K562 (cell line): ENCODE measurements around the gene AKAP6. TPM values are rescaled to one million over a fixed set of nuclear protein-coding genes. Genes with fewer than 3 reads are reported as not detected.

ENCODE experiments used
- ATAC-seq: fragments of 200-7000 bp; cut with Tn5 transposase; 3 replicates; pipeline ENCODE4 v1.9.1; 2020; ENCODE audit warnings: moderate library complexity
- BruUV-seq: library from RNA; stranded (reverse); fragments of 400-500 nt; replicated peaks from 2 replicates; lab custom pipeline; 2021; lab: Mats Ljungman, UMichigan
- CTCF ChIA-PET: fragments of 300-600 bp; formaldehyde crosslinking; extraction: SDS; loops from one replicate; lab custom pipeline; 2021; ENCODE audit warnings: low intra/inter-chr PET ratio; lab: Yijun Ruan, JAX
- POLR2A ChIA-PET: fragments of 300-600, 350-650 bp; sonication (Branson Sonifier 250); formaldehyde crosslinking; extraction: SDS; loops from one replicate; lab custom pipeline; 2021; ENCODE audit warnings: antibody characterized with exemption, inconsistent platforms; lab: Yijun Ruan, JAX
- DNase-seq, 4 experiments: peaks; one replicate each; pipeline versions ENCODE4 v3.0.0 to v3.0.0-alpha.2; 2011 to 2018; ENCODE audit warnings: low spot score in 3 of 4, mixed read lengths in 3 of 4; ENCODE audit errors: extremely low read depth in 1 of 4
- FAIRE-seq: peaks from 2 replicates; lab custom pipeline; 2011; peaks lifted over from hg19 to GRCh38; lab: Jason Lieb, UNC
- H2AFZ ChIP-seq: 2 replicates; pipeline ENCODE4 v1.6.0; 2011; ENCODE audit warnings: low read depth, low read length, control low read depth, inconsistent platforms
- H3K27ac ChIP-seq: fragments of 200-600 bp; 3 replicates; pipeline ENCODE4 v1.8.0; 2011; ENCODE audit warnings: low read depth, mild to moderate bottlenecking, control low read depth, inconsistent platforms, low read length, moderate library complexity, mixed read lengths; ENCODE audit errors: extremely low read depth
- H3K27me3 ChIP-seq, 2 experiments: fragments of 300-600 bp in 1 of 2; 2 replicates in 1 of 2; 3 replicates in 1 of 2; pipeline versions ENCODE4 v1.6.0 to v1.8.0; 2011; ENCODE audit warnings: inconsistent platforms in 2 of 2, low read length in 2 of 2, mild to moderate bottlenecking in 1 of 2, mixed read lengths in 1 of 2, moderate library complexity in 1 of 2; ENCODE audit not compliant: control insufficient read depth in 2 of 2, insufficient read depth in 2 of 2
- H3K36me3 ChIP-seq: fragments of 300-600 bp; 3 replicates; pipeline ENCODE4 v1.8.0; 2011; ENCODE audit warnings: mild to moderate bottlenecking, low read length, inconsistent platforms; ENCODE audit not compliant: control insufficient read depth, insufficient read depth
- H3K4me1 ChIP-seq, 2 experiments: fragments of 200-600 bp in 1 of 2; replicated peaks in 1 of 2; 2 replicates in 1 of 2; 3 replicates in 1 of 2; pipeline versions ENCODE4 v1.5.1 to v1.8.0; 2011; ENCODE audit warnings: inconsistent platforms in 2 of 2, low read length in 2 of 2, mild to moderate bottlenecking in 1 of 2, mixed read lengths in 1 of 2, moderate library complexity in 1 of 2; ENCODE audit not compliant: control insufficient read depth in 2 of 2, insufficient read depth in 2 of 2
- H3K4me2 ChIP-seq: 2 replicates; pipeline ENCODE4 v1.6.1; 2011; ENCODE audit warnings: low read length, control low read depth, inconsistent platforms, mixed read lengths; ENCODE audit not compliant: insufficient read depth
- H3K4me3 ChIP-seq: fragments of 200-600 bp; sonication (generic), shearing (Covaris generic); 2 replicates; pipeline ENCODE4 v1.5.1; 2016; ENCODE audit warnings: control low read depth, inconsistent platforms
- H3K79me2 ChIP-seq: fragments of 200-600 bp; 3 replicates; pipeline ENCODE4 v1.8.0; 2011; ENCODE audit warnings: low read length, inconsistent platforms; ENCODE audit not compliant: control insufficient read depth, insufficient read depth
- H3K9ac ChIP-seq, 2 experiments: 2 replicates each; pipeline versions ENCODE4 v1.6.0 to v1.6.1; 2011; ENCODE audit warnings: low read depth in 2 of 2, low read length in 2 of 2, control low read depth in 1 of 2, inconsistent platforms in 1 of 2, mild to moderate bottlenecking in 1 of 2, mixed read lengths in 1 of 2; ENCODE audit not compliant: insufficient read depth in 1 of 2
- H3K9me1 ChIP-seq: one replicate; pipeline ENCODE4 v1.6.0; 2011; ENCODE audit warnings: inconsistent platforms, mild to moderate bottlenecking, low read length, moderate library complexity; ENCODE audit not compliant: control insufficient read depth, insufficient read depth
- H3K9me3 ChIP-seq: replicated peaks from 2 replicates; pipeline ENCODE4 v1.5.1; 2011; ENCODE audit warnings: low read depth, low read length, inconsistent platforms; ENCODE audit not compliant: control insufficient read depth, insufficient read depth
- H4K20me1 ChIP-seq: replicated peaks from 2 replicates; pipeline ENCODE4 v1.6.1; 2011; ENCODE audit warnings: low read length, inconsistent platforms, mixed read lengths; ENCODE audit not compliant: control insufficient read depth, insufficient read depth
- CCNT2 ChIP-seq: IDR thresholded peaks from 2 replicates; pipeline ENCODE4 v1.6.1; 2011; ENCODE audit warnings: borderline replicate concordance, low read depth, mild to moderate bottlenecking, moderate library complexity, mixed read lengths, low read length; ENCODE audit not compliant: insufficient read length; ENCODE audit errors: extremely low read depth
- CHAMP1 ChIP-seq: fragments of 450-650 bp; IDR thresholded peaks from 2 replicates; pipeline ENCODE4 v1.6.1; 2016; ENCODE audit warnings: mild to moderate bottlenecking
- FOXO4 ChIP-seq: fragments of 450-650 bp; formaldehyde crosslinking; IDR thresholded peaks from 2 replicates; pipeline ENCODE4 v1.4.0; 2020; ENCODE audit warnings: mild to moderate bottlenecking, moderate library complexity
- GATAD2A ChIP-seq: fragments of 450-650 bp; IDR thresholded peaks from 2 replicates; pipeline ENCODE4 v1.6.1; 2017
- SNIP1 ChIP-seq: fragments of 450-650 bp; IDR thresholded peaks from 2 replicates; pipeline ENCODE4 v1.7.1; 2017; ENCODE audit warnings: low read depth, mild to moderate bottlenecking
- ZBTB40 ChIP-seq, 2 experiments: fragments of 450-650 bp in 1 of 2; sonication (generic) in 1 of 2; formaldehyde crosslinking in 1 of 2; IDR thresholded peaks; 2 replicates each; pipeline versions ENCODE4 v1.7.1 to v1.9.0; 2016 to 2022; ENCODE audit warnings: inconsistent platforms in 1 of 2, mild to moderate bottlenecking in 1 of 2, missing genetic modification reagents in 1 of 2
- ZNF668 ChIP-seq: fragments of 250-450 bp; sonication (Bioruptor Pico); IDR thresholded peaks from 2 replicates; pipeline ENCODE4 v1.8.0; 2022; ENCODE audit warnings: mild to moderate bottlenecking, inconsistent platforms
- ZNF695 ChIP-seq: fragments of 450-650 bp; formaldehyde crosslinking; IDR thresholded peaks from 2 replicates; pipeline ENCODE4 v1.4.0; 2020; ENCODE audit warnings: mild to moderate bottlenecking, moderate library complexity
- WGBS: fragments of 100-300 bp; shearing (Covaris generic); methylation state at CpG from one replicate; pipeline ENCODE4 v1.1.6; 2016; ENCODE audit warnings: low coverage, mixed read lengths; ENCODE audit not compliant: insufficient coverage; ENCODE audit errors: missing lambda C conversion rate; 5-methylcytosine and 5-hydroxymethylcytosine counted together
- in situ Hi-C: fragments of 300-500 bp; cut with MboI; formaldehyde crosslinking; loops from 4 replicates; pipeline ENCODE4 v1.15.0; 2018; ENCODE audit warnings: inconsistent platforms, mixed read lengths
- intact Hi-C: fragments of 100-400 bp; cut with micrococcal nuclease; formaldehyde crosslinking; loops from 2 replicates; pipeline ENCODE4 v1.14.2; 2022
- polyA plus RNA-seq, 8 experiments: library from polyadenylated mRNA; depleted of rRNA in 4 of 8; stranded (reverse) in 5 of 8; unstranded in 3 of 8; fragments of >200 nt; fragmentation: Nextera tagmentation in 2 of 8; fragmentation: Illumina TruSeq in 1 of 8; extraction: Ambion mirVana in 2 of 8; extraction: Trizol in 1 of 8; gene quantifications; 2 replicates each; pipeline versions ENCODE4 v1.2.1 to v1.2.3, GENCODE V29; 2011 to 2014; ENCODE audit warnings: inconsistent platforms in 1 of 8, missing spikeins in 1 of 8
- total RNA-seq, 7 experiments: library from RNA; depleted of rRNA in 6 of 7; stranded (reverse); fragments of >200 nt in 6 of 7; fragmentation: Illumina TruSeq in 2 of 7; extraction: Trizol in 2 of 7; gene quantifications; 2 replicates each; pipeline versions ENCODE4 v1.2.1 to v1.2.3, GENCODE V29; 2011 to 2021; ENCODE audit warnings: low replicate concordance in 1 of 7

AKAP6 gene
- total and polyA plus RNA-seq, 9 of the 15 experiments (the other 6 are each of a cell fraction or from before 2014, with no cell fraction given): 0.03 to 1.7 (median 0.48) TPM

- TF ChIP-seq FOXO4: no peak
These were observed 403.9 kb downstream of the AKAP6 start (continued) for GRCh38 chr14:32733015-32733414.

GRCh38 chr14:32734261-32734660, 405.2 kb downstream of the AKAP6 start:
- BruUV-seq: no TSS peak
- POLR2A ChIA-PET: no interaction called here
- WGBS: 3% methylated on average over 3 of the region's 3 CpGs
- CTCF ChIA-PET: no interaction called here
- Histone ChIP-seq H3K79me2 (no peaks in the 10 kb centered on the region), H3K27ac (no peak overlapping the region), H2AFZ (no peak overlapping the region), H4K20me1 (no peaks in the 10 kb centered on the region), H3K9me1 (no peaks in the 10 kb centered on the region), H3K27me3 (no peaks in the 10 kb centered on the region), H3K9me3 (no peaks in the 10 kb centered on the region), H3K4me2 (no peak overlapping the region), H3K4me3 (no peak overlapping the region), H3K9ac (no peak overlapping the region), H3K4me1 (no peaks in the 10 kb centered on the region), H3K36me3 (no peaks in the 10 kb centered on the region)
- no peak for DNase-seq
- no peak for FAIRE-seq
- intact Hi-C loops: no loop called here
- in situ Hi-C loops: no loop called here
- ATAC-seq: no peak
- no peak for TF ChIP-seq CCNT2
- no peak for TF ChIP-seq CHAMP1
- TF ChIP-seq ZNF695 (CRISPR knock-in tag): no peak
- TF ChIP-seq GATAD2A: no peak
- TF ChIP-seq ZBTB40 (IDR thresholded peaks at IDR 0.05): no peak
- TF ChIP-seq ZBTB40 (CRISPR knock-in tag; IDR thresholded peaks at IDR 0.05): no peak
- no peak for TF ChIP-seq SNIP1
- no peak for TF ChIP-seq ZNF668 (CRISPR knock-in tag)
